SK-N-SH treated with all-trans-retinoic acid at 6 μM for 48 hours (cell line): Measurements from ENCODE around the gene EPHB6.

Experiments used
- ATAC-seq: fragments of 200-7000 bp; cut with Tn5 transposase; 3 replicates; pipeline ENCODE4 v1.9.1; 2020; ENCODE audit warnings: mild to moderate bottlenecking, moderate library complexity
- ARNTL ChIP-seq: fragments of 450-650 bp; formaldehyde crosslinking; IDR thresholded peaks from 2 replicates; pipeline ENCODE4 v1.5.0; 2020; ENCODE audit warnings: low read depth, mild to moderate bottlenecking, moderate library complexity, borderline replicate concordance
- BACH2 ChIP-seq: fragments of 250-450 bp; sonication (Bioruptor Pico); IDR thresholded peaks from 2 replicates; pipeline ENCODE4 v1.9.0; 2021; ENCODE audit warnings: mild to moderate bottlenecking, borderline replicate concordance
- CREB5 ChIP-seq: fragments of 250-450 bp; sonication (Bioruptor Pico); IDR thresholded peaks from 2 replicates; pipeline ENCODE4 v1.5.1; 2020; ENCODE audit warnings: low read depth, mild to moderate bottlenecking, moderate library complexity
- CSDC2 ChIP-seq: fragments of 250-450 bp; sonication (Bioruptor Pico); IDR thresholded peaks from 2 replicates; pipeline ENCODE4 v1.5.0; 2020; ENCODE audit warnings: mild to moderate bottlenecking, moderate library complexity
- ESRRG ChIP-seq: fragments of 250-450 bp; sonication (Bioruptor Pico); IDR thresholded peaks from 2 replicates; pipeline ENCODE4 v1.6.1; 2021; ENCODE audit warnings: mild to moderate bottlenecking
- GLIS3 ChIP-seq: fragments of 250-450 bp; sonication (Bioruptor Pico); IDR thresholded peaks from 2 replicates; pipeline ENCODE4 v1.5.0; 2020; ENCODE audit warnings: mild to moderate bottlenecking, moderate library complexity
- ISL1 ChIP-seq: fragments of 250-450 bp; sonication (Bioruptor Pico); IDR thresholded peaks from 2 replicates; pipeline ENCODE4 v2.1.2; 2022; ENCODE audit warnings: mild to moderate bottlenecking, moderate library complexity
- PATZ1 ChIP-seq: fragments of 250-450 bp; sonication (Bioruptor Pico); IDR thresholded peaks from 2 replicates; pipeline ENCODE4 v1.8.0; 2020; ENCODE audit warnings: mild to moderate bottlenecking, moderate library complexity, borderline replicate concordance
- POU6F1 ChIP-seq: fragments of 250-450 bp; sonication (Bioruptor Pico); IDR thresholded peaks from 2 replicates; pipeline ENCODE4 v1.8.0; 2021; ENCODE audit warnings: low read depth, mild to moderate bottlenecking, moderate library complexity, borderline replicate concordance
- PPARA ChIP-seq: fragments of 250-450 bp; sonication (Bioruptor Pico); IDR thresholded peaks from 2 replicates; pipeline ENCODE4 v1.5.0; 2020; ENCODE audit warnings: mild to moderate bottlenecking, borderline replicate concordance
- SNAI2 ChIP-seq: fragments of 250-450 bp; sonication (Bioruptor Pico); IDR thresholded peaks from 2 replicates; pipeline ENCODE4 v1.5.0; 2020; ENCODE audit warnings: mild to moderate bottlenecking, moderate library complexity
- TCF4 ChIP-seq: fragments of 250-450 bp; sonication (Bioruptor Pico); IDR thresholded peaks from 2 replicates; pipeline ENCODE4 v1.8.0; 2021; ENCODE audit warnings: mild to moderate bottlenecking, moderate library complexity, borderline replicate concordance
- TSHZ2 ChIP-seq: fragments of 250-450 bp; sonication (Bioruptor Pico); IDR thresholded peaks from 2 replicates; pipeline ENCODE4 v1.5.0; 2020; ENCODE audit warnings: mild to moderate bottlenecking, moderate library complexity
- ZC3H10 ChIP-seq: fragments of 250-450 bp; sonication (Bioruptor Pico); IDR thresholded peaks from 2 replicates; pipeline ENCODE4 v1.5.1; 2021; ENCODE audit warnings: mild to moderate bottlenecking, moderate library complexity
- ZFP3 ChIP-seq: fragments of 250-450 bp; sonication (Bioruptor Pico); IDR thresholded peaks from 2 replicates; pipeline ENCODE4 v1.5.0; 2020; ENCODE audit warnings: mild to moderate bottlenecking, moderate library complexity
- ZFP30 ChIP-seq: fragments of 450-650 bp; formaldehyde crosslinking; IDR thresholded peaks from 2 replicates; pipeline ENCODE4 v1.5.0; 2022; ENCODE audit warnings: mild to moderate bottlenecking, moderate library complexity
- ZNF565 ChIP-seq: fragments of 450-650 bp; formaldehyde crosslinking; conservative IDR thresholded peaks from 2 replicates; pipeline ENCODE4 v1.5.0; 2020; ENCODE audit warnings: low read depth, mild to moderate bottlenecking, moderate library complexity
- ZNF70 ChIP-seq: fragments of 450-650 bp; formaldehyde crosslinking; IDR thresholded peaks from 2 replicates; pipeline ENCODE4 v1.5.0; 2020; ENCODE audit warnings: mild to moderate bottlenecking, moderate library complexity
- ZNF8 ChIP-seq: fragments of 450-650 bp; formaldehyde crosslinking; IDR thresholded peaks from 2 replicates; pipeline ENCODE4 v1.5.0; 2020; ENCODE audit warnings: mild to moderate bottlenecking, moderate library complexity

EPHB6 gene

GRCh38 chr7:142862786-142863400 is 8.0 kb downstream of the EPHB6 start (continued):
- TF ChIP-seq PATZ1, result no peak
- no peak for TF ChIP-seq ZNF565 (CRISPR knock-in tag)
- no peak for TF ChIP-seq GLIS3 (CRISPR knock-in tag)
- TF ChIP-seq CSDC2 (CRISPR knock-in tag), result no peak
- TF ChIP-seq ARNTL (CRISPR knock-in tag), result no peak
- TF ChIP-seq ZFP3 (CRISPR knock-in tag), result no peak
- TF ChIP-seq, all 23 proteins: peak for 0

GRCh38 chr7:142863891-142864685 is 9.2 kb downstream of the EPHB6 start:
- TF ChIP-seq ZFP3 (CRISPR knock-in tag), result no peak
- no peak for TF ChIP-seq TSHZ2
- TF ChIP-seq CREB5 (CRISPR knock-in tag), result no peak
- no peak for TF ChIP-seq ZNF8 (CRISPR knock-in tag)
- TF ChIP-seq ZNF70, result no peak
- no peak for TF ChIP-seq ARNTL (CRISPR knock-in tag)
- TF ChIP-seq GLIS3 (CRISPR knock-in tag), result no peak
- no peak for TF ChIP-seq POU6F1 (CRISPR knock-in tag)
- TF ChIP-seq ZNF565 (CRISPR knock-in tag), result no peak
- TF ChIP-seq ZFP30 (CRISPR knock-in tag), result no peak
- no peak for TF ChIP-seq SNAI2 (CRISPR knock-in tag)
- no peak for TF ChIP-seq ZC3H10
- TF ChIP-seq ISL1 (CRISPR knock-in tag), result no peak
- TF ChIP-seq ESRRG (CRISPR knock-in tag), result no peak
- no peak for ATAC-seq

- TF ChIP-seq SNAI2 (CRISPR knock-in tag), result no peak
- no peak for TF ChIP-seq CSDC2 (CRISPR knock-in tag)
- no peak for TF ChIP-seq ESRRG (CRISPR knock-in tag)
- TF ChIP-seq PPARA (CRISPR knock-in tag), result no peak
- no peak for TF ChIP-seq ZNF565 (CRISPR knock-in tag)
- no peak for TF ChIP-seq BACH2
- no peak for TF ChIP-seq ARNTL (CRISPR knock-in tag)
- no peak for TF ChIP-seq POU6F1 (CRISPR knock-in tag)
- TF ChIP-seq GLIS3 (CRISPR knock-in tag), result no peak
- no peak for TF ChIP-seq TCF4 (CRISPR knock-in tag)
- TF ChIP-seq ISL1 (CRISPR knock-in tag), result no peak
- TF ChIP-seq ZNF70, result no peak
- TF ChIP-seq, all 23 proteins: peak for 0
- no peak for ATAC-seq
Measured at GRCh38 chr7:142864980-142865747, 10.3 kb downstream of the EPHB6 start.
